ENCODE data around the gene LARP1B. TPM values are rescaled to one million over a fixed set of nuclear protein-coding genes. Genes with fewer than 3 reads are reported as not detected.

The LARP1B gene
- total and polyA plus RNA-seq, 11 donors: 12.8 to 31.3 (median 18.0) TPM

- Histone ChIP-seq H3K27ac (no peak overlapping the region), H3K36me3 (no peaks in the 10 kb centered on the region), H3K4me3 (no peak overlapping the region), H3K27me3 (no peaks in the 10 kb centered on the region), H3K9me3 (peaks cover 0 to 3% (median 0%) of the 10 kb centered on the region in 12 donors), H3K4me1 (no peaks in the 10 kb centered on the region)
- DNase-seq (no peak), ATAC-seq (no peak)
- intact Hi-C loops (cut with DNase I): no loop called here
- TF ChIP-seq POLR2A (IDR thresholded peaks at IDR 0.05) (no peak), CTCF (IDR thresholded peaks at IDR 0.05) (no peak)
- WGBS, 4 donors: 69 to 84% (median 78%) methylated on average over 2 of the region's 2 CpGs
These were observed 167.0 kb downstream of the LARP1B start for GRCh38 chr4:128227991-128228571.

GRCh38 chr4:128228845-128229795 is 168.0 kb downstream of the LARP1B start:
- no peak overlapping the region for H3K4me3 ChIP-seq
- TF ChIP-seq POLR2A (IDR thresholded peaks at IDR 0.05) (no peak), CTCF (IDR thresholded peaks at IDR 0.05) (no peak)
- H3K9me3 ChIP-seq: peaks cover 0 to 3% (median 0%) of the 10 kb centered on the region in 12 donors
- H3K27ac ChIP-seq: no peak overlapping the region
- no peak for DNase-seq
- H3K36me3 ChIP-seq: no peaks in the 10 kb centered on the region
- intact Hi-C loops (cut with DNase I): no loop called here
- no peaks in the 10 kb centered on the region for H3K27me3 ChIP-seq
- H3K4me1 ChIP-seq: no peaks in the 10 kb centered on the region
- no peak for ATAC-seq
- 64 to 77% (median 67%) methylated on average over 6 of the region's 6 CpGs for WGBS, 4 donors

- ATAC-seq: no peak
- TF ChIP-seq POLR2A (IDR thresholded peaks at IDR 0.05) (no peak), CTCF (IDR thresholded peaks at IDR 0.05) (no peak)
These were observed 171.6 kb downstream of the LARP1B start for GRCh38 chr4:128232719-128233118.

GRCh38 chr4:128234836-128235235 is 173.7 kb downstream of the LARP1B start:
- WGBS, 4 donors: 88 to 92% (median 91%) methylated on average over 3 of the region's 3 CpGs
- Histone ChIP-seq H3K4me3 (no peak overlapping the region), H3K36me3 (no peaks in the 10 kb centered on the region), H3K4me1 (no peaks in the 10 kb centered on the region), H3K27me3 (no peaks in the 10 kb centered on the region), H3K27ac (no peak overlapping the region), H3K9me3 (peaks cover 0 to 4% (median 0%) of the 10 kb centered on the region in 12 donors)
- DNase-seq (no peak), ATAC-seq (no peak)
- intact Hi-C loops (cut with DNase I): no loop called here
- TF ChIP-seq CTCF (IDR thresholded peaks at IDR 0.05) (no peak), POLR2A (IDR thresholded peaks at IDR 0.05) (no peak)

More at GRCh38 chr4:128232719-128233118, 171.6 kb downstream of the LARP1B start:
- 89 to 93% (median 91%) methylated on average over 3 of the region's 3 CpGs for WGBS, 4 donors
- Histone ChIP-seq H3K4me3 (no peak overlapping the region), H3K36me3 (no peaks in the 10 kb centered on the region), H3K27ac (no peak overlapping the region), H3K9me3 (peaks cover 0 to 4% (median 0%) of the 10 kb centered on the region in 12 donors), H3K27me3 (no peaks in the 10 kb centered on the region), H3K4me1 (no peaks in the 10 kb centered on the region)
- intact Hi-C loops (cut with DNase I): no loop called here
- no peak for DNase-seq

All from heart left ventricle (tissue), 16 donors.